Fibroblast of peridontal ligament (primary cell): ENCODE data around the gene ADA.

Experiments
- DNase-seq: peaks from one replicate; pipeline ENCODE4 v3.0.0-alpha.2; 2010; ENCODE audit errors: extremely low read depth

ADA gene

GRCh38 chr20:44644667-44645131, 6.8 kb downstream of the ADA start:
- DNase-seq: no peak

- DNase-seq: no peak
Observed at GRCh38 chr20:44644230-44644617, 7.3 kb downstream of the ADA start.

GRCh38 chr20:44643596-44644229, 7.8 kb downstream of the ADA start:
- peak; percentile 34 for DNase-seq

- DNase-seq: no peak
Observed at GRCh38 chr20:44643154-44643519, 8.4 kb downstream of the ADA start.

GRCh38 chr20:44642203-44643153, 9.0 kb downstream of the ADA start:
- DNase-seq: peak; percentile 89

- no peak for DNase-seq
Observed at GRCh38 chr20:44641325-44641724, 10.2 kb downstream of the ADA start.

GRCh38 chr20:44640522-44640921, 11.0 kb downstream of the ADA start:
- DNase-seq: no peak

GRCh38 chr20:44637522-44638372, 13.8 kb downstream of the ADA start:
- no peak for DNase-seq

- no peak for DNase-seq
Observed at GRCh38 chr20:44637042-44637441, 14.5 kb downstream of the ADA start.

GRCh38 chr20:44635877-44636276, 15.6 kb downstream of the ADA start:
- DNase-seq: no peak

GRCh38 chr20:44633872-44634600, 17.5 kb downstream of the ADA start:
- DNase-seq: no peak

- DNase-seq: no peak
Observed at GRCh38 chr20:44633187-44633810, 18.2 kb downstream of the ADA start.

- DNase-seq: no peak
Observed at GRCh38 chr20:44632103-44632752, 19.3 kb downstream of the ADA start.

GRCh38 chr20:44630297-44630696, 21.2 kb downstream of the ADA start:
- DNase-seq: no peak

- DNase-seq: no peak
Observed at GRCh38 chr20:44629542-44629941, 22.0 kb downstream of the ADA start.

- DNase-seq: no peak
Observed at GRCh38 chr20:44629017-44629385, 22.5 kb downstream of the ADA start.

- no peak for DNase-seq
Observed at GRCh38 chr20:44627364-44628010, 24.0 kb downstream of the ADA start.

- no peak for DNase-seq
Observed at GRCh38 chr20:44626278-44626677, 25.2 kb downstream of the ADA start.

- DNase-seq: no peak
Observed at GRCh38 chr20:44625361-44625760, 26.1 kb downstream of the ADA start.

GRCh38 chr20:44624743-44625271, 26.7 kb downstream of the ADA start:
- no peak for DNase-seq
